Measurements from ENCODE around the gene DSN1.

GRCh38 chr20:36784900-36785299 lies 11.3 kb upstream of the DSN1 start:
- TF ChIP-seq POLR2A (IDR thresholded peaks at IDR 0.05) (no peak), EP300 (IDR thresholded peaks at IDR 0.05) (no peak), POLR2AphosphoS5 (IDR thresholded peaks at IDR 0.05) (no peak)
- TF ChIP-seq, protein P1, sequence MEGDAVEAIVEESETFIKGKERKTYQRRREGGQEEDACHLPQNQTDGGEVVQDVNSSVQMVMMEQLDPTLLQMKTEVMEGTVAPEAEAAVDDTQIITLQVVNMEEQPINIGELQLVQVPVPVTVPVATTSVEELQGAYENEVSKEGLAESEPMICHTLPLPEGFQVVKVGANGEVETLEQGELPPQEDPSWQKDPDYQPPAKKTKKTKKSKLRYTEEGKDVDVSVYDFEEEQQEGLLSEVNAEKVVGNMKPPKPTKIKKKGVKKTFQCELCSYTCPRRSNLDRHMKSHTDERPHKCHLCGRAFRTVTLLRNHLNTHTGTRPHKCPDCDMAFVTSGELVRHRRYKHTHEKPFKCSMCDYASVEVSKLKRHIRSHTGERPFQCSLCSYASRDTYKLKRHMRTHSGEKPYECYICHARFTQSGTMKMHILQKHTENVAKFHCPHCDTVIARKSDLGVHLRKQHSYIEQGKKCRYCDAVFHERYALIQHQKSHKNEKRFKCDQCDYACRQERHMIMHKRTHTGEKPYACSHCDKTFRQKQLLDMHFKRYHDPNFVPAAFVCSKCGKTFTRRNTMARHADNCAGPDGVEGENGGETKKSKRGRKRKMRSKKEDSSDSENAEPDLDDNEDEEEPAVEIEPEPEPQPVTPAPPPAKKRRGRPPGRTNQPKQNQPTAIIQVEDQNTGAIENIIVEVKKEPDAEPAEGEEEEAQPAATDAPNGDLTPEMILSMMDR (IDR thresholded peaks at IDR 0.05): no peak
